ENCODE data around the gene PPP1R9A.

The PPP1R9A gene

GRCh38 chr7:95323410-95324129 lies 416.2 kb downstream of the PPP1R9A start:
- no peak for DNase-seq

- no peak for DNase-seq
These were observed 417.0 kb downstream of the PPP1R9A start, which contains the start of gene PON1 for GRCh38 chr7:95324431-95324830. PON1 (minus strand) TSS chr7:95324532; CDS start chr7:95324475, 57 bp downstream.

- no peak for DNase-seq
These were observed 420.0 kb downstream of the PPP1R9A start for GRCh38 chr7:95327356-95327755.

- DNase-seq: peak; percentile 62
These were observed 423.0 kb downstream of the PPP1R9A start for GRCh38 chr7:95330204-95330960.

GRCh38 chr7:95330961-95331337 lies 423.6 kb downstream of the PPP1R9A start:
- no peak for DNase-seq

- DNase-seq: no peak
These were observed 427.1 kb downstream of the PPP1R9A start for GRCh38 chr7:95334447-95334846.

GRCh38 chr7:95335093-95335492 lies 427.7 kb downstream of the PPP1R9A start:
- DNase-seq: no peak

- DNase-seq: no peak
These were observed 431.4 kb downstream of the PPP1R9A start for GRCh38 chr7:95338832-95339231.

- DNase-seq: no peak
These were observed 433.1 kb downstream of the PPP1R9A start for GRCh38 chr7:95340491-95340890.

- no peak for DNase-seq
These were observed 434.6 kb downstream of the PPP1R9A start for GRCh38 chr7:95342029-95342428.

GRCh38 chr7:95342642-95343307 lies 435.4 kb downstream of the PPP1R9A start:
- DNase-seq: no peak

All from hematopoietic multipotent progenitor cell treated with erythropoietin and hydrocortisone succinate and interleukin-3 and kit ligand, for 4 days (in vitro differentiated cells).